Measurements from ENCODE around the gene NGRN.

DNA sequence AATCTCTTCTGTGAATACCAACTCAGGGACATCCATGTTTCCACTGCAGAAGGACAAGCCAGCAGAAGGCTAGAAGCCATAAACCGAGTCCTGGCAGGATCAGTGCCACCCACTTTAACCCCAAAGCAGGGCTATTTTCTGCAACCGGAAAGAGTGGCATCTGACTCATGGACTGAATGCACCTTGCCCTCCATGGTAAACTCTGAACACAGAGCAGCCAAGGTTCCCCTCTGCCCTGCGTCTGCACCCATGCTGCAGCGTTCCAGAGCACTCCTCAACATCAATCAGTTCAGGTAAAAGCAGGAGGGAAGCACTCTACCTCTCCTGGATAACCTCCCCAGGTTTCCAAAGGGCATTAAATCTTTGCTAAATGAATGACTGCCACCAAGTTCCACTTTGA lies 801 bp upstream of the NGRN start:
- TF ChIP-seq EZH2phosphoT487 (conservative IDR thresholded peaks at IDR 0.05; ENCODE audit: low read length), result no peak
- TF ChIP-seq, protein P1, sequence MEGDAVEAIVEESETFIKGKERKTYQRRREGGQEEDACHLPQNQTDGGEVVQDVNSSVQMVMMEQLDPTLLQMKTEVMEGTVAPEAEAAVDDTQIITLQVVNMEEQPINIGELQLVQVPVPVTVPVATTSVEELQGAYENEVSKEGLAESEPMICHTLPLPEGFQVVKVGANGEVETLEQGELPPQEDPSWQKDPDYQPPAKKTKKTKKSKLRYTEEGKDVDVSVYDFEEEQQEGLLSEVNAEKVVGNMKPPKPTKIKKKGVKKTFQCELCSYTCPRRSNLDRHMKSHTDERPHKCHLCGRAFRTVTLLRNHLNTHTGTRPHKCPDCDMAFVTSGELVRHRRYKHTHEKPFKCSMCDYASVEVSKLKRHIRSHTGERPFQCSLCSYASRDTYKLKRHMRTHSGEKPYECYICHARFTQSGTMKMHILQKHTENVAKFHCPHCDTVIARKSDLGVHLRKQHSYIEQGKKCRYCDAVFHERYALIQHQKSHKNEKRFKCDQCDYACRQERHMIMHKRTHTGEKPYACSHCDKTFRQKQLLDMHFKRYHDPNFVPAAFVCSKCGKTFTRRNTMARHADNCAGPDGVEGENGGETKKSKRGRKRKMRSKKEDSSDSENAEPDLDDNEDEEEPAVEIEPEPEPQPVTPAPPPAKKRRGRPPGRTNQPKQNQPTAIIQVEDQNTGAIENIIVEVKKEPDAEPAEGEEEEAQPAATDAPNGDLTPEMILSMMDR (IDR thresholded peaks at IDR 0.05; ENCODE audit: insufficient read depth, low read length, poor library complexity, severe bottlenecking), result no peak

All from SU-DHL-6 (cell line).